Right atrium auricular region (tissue), 2 donors: ENCODE data around the gene NR6A1. TPM values are rescaled to one million over a fixed set of nuclear protein-coding genes. Genes with fewer than 3 reads are reported as not detected.

ENCODE experiments used
- DNase-seq: peaks from one replicate; pipeline ENCODE4 v3.0.0-alpha.2; 2019; ENCODE audit warnings: low spot score
- H3K27ac ChIP-seq, 2 donors: fragments of 200-600 bp; sonication (generic); 1 replicate in 1 of 2; 2 replicates in 1 of 2; pipeline ENCODE4 v1.5.1; 2016 to 2019
- H3K27me3 ChIP-seq, 2 donors: fragments of 200-600 bp; sonication (generic); one replicate each; pipeline versions ENCODE4 v1.5.1 to v1.6.0; 2017 to 2019
- H3K36me3 ChIP-seq: fragments of 200-600 bp; sonication (generic); one replicate; pipeline ENCODE4 v1.5.1; 2016
- H3K4me1 ChIP-seq, 2 donors: fragments of 200-600 bp; sonication (generic); one replicate each; pipeline versions ENCODE4 v1.5.1 to v1.6.0; 2017 to 2019
- H3K4me3 ChIP-seq, 2 donors: fragments of 200-600 bp; sonication (generic); 1 replicate in 1 of 2; 2 replicates in 1 of 2; pipeline ENCODE4 v1.5.1; 2017 to 2019; ENCODE audit warnings: mild to moderate bottlenecking in 1 of 2, moderate library complexity in 1 of 2
- H3K9me3 ChIP-seq, 2 donors: fragments of 200-600 bp; sonication (generic); one replicate each; pipeline ENCODE4 v1.5.1; 2019
- total RNA-seq, 2 donors: library from RNA; depleted of rRNA; stranded (reverse); fragments of >200 nt; gene quantifications; one replicate each; pipeline ENCODE4 v1.1.0, GENCODE V29; 2016
- TF ChIP-seq, protein P1 (sequence below), 2 donors: fragments of 200-600 bp; sonication (generic); IDR thresholded peaks; one replicate each; pipeline ENCODE4 v1.5.1; 2019; ENCODE audit warnings: antibody characterized with exemption in 2 of 2

Gene NR6A1
- total RNA-seq, 2 donors from 2014 or later: 1.9 to 2.6 TPM

DNA sequence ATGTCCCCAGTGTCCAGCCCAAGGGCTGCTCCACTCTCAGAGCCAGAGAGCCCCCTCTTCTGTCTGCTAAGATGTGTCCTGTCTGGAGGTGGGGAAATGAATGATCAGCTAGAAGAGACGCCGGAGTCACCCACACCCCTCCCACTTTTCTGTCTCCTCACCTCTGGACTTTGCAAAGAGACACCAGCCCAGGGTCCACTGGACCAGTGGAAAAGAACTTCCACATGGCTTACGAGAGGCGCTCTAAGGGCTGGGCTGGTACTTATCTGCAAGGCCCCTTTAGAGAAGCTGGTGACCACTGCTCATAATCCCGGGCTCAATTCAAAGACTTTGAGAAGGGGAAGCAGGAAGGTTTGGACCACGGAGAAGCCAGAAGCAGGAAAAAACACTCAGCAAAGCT, 273.1 kb downstream of the NR6A1 start:
- no peaks in the 10 kb centered on the region for H3K36me3 ChIP-seq
- TF ChIP-seq, protein P1, sequence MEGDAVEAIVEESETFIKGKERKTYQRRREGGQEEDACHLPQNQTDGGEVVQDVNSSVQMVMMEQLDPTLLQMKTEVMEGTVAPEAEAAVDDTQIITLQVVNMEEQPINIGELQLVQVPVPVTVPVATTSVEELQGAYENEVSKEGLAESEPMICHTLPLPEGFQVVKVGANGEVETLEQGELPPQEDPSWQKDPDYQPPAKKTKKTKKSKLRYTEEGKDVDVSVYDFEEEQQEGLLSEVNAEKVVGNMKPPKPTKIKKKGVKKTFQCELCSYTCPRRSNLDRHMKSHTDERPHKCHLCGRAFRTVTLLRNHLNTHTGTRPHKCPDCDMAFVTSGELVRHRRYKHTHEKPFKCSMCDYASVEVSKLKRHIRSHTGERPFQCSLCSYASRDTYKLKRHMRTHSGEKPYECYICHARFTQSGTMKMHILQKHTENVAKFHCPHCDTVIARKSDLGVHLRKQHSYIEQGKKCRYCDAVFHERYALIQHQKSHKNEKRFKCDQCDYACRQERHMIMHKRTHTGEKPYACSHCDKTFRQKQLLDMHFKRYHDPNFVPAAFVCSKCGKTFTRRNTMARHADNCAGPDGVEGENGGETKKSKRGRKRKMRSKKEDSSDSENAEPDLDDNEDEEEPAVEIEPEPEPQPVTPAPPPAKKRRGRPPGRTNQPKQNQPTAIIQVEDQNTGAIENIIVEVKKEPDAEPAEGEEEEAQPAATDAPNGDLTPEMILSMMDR (IDR thresholded peaks at IDR 0.05): no peak
- H3K4me3 ChIP-seq: no peak overlapping the region
- H3K9me3 ChIP-seq: no peaks in the 10 kb centered on the region
- no peak overlapping the region for H3K27ac ChIP-seq
- H3K4me1 ChIP-seq: peaks cover 0 to 11% of the 10 kb centered on the region in 2 donors
- no peak for DNase-seq
- H3K27me3 ChIP-seq: peaks cover 5 to 8% of the 10 kb centered on the region in 2 donors

DNA sequence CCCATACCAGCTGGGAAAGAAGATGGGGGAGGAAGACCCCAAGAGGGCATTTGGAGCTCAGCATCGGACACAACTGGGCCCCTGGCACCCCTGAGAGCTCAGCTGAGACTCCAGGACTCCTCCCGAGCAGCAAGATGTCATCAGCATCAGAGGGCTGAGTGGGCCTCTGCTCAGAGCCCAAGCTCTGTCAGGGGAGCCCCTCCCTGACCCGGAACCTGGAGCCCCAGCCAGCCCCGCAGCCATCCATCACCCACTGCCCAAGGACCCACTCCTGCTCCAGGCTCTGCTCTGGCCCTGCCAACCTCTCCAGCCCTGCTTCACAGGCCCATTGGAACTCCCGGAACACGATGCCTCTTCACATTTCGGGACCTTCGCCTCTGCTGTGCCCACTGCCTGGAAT, 273.7 kb downstream of the NR6A1 start:
- TF ChIP-seq, protein P1 (IDR thresholded peaks at IDR 0.05): no peak
- Histone ChIP-seq H3K4me3 (no peak overlapping the region), H3K36me3 (no peaks in the 10 kb centered on the region), H3K27me3 (peaks cover 1 to 2% of the 10 kb centered on the region in 2 donors), H3K9me3 (no peaks in the 10 kb centered on the region), H3K4me1 (peaks cover 0 to 7% of the 10 kb centered on the region in 2 donors), H3K27ac (no peak overlapping the region)
- DNase-seq: no peak

DNA sequence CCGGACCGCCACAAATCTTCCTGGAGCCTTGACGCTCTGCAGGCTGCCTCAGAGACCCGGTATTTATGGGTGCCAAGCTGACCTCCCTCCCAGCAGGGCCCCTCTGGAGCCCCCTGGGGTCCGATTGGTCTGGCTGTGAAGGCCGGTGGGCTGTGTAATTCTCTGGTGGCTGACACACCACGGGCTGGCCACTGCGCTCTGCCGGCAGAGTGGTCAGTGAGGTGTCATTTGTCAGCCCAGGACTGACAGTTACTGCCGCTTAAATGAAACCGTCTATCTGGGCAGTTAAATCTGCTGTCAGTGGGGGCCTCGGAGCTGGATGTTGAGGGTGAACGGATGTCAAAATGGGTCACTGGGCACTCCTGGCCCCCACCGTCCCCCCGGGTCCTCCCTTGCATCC, 274.6 kb downstream of the NR6A1 start:
- Histone ChIP-seq H3K27me3 (no peaks in the 10 kb centered on the region), H3K27ac (no peak overlapping the region), H3K9me3 (no peaks in the 10 kb centered on the region), H3K4me1 (peaks cover 0 to 7% of the 10 kb centered on the region in 2 donors), H3K36me3 (no peaks in the 10 kb centered on the region), H3K4me3 (no peak overlapping the region)
- TF ChIP-seq, protein P1 (IDR thresholded peaks at IDR 0.05): no peak
- no peak for DNase-seq

DNA sequence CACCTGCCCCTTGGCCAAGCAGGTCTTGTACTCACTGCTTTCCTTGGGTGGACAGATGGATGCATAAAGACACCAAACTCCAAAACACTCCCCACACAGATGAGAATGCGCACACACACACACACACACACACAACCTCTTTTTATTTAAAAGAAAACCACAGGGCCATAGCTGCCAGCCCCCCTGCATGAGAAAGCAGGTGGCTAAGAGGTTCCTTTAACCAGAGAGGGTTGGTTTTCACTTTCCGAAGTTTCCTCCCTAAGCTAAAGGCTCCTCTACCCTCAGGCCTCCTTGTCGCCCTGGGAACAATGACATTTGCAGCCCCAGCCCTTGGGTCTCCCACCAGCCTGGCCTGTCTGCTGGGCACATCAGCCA, 275.0 kb downstream of the NR6A1 start:
- DNase-seq: no peak
- no peaks in the 10 kb centered on the region for H3K36me3 ChIP-seq
- H3K27ac ChIP-seq: no peak overlapping the region
- TF ChIP-seq, protein P1 (IDR thresholded peaks at IDR 0.05): no peak
- no peak overlapping the region for H3K4me3 ChIP-seq
- H3K9me3 ChIP-seq: no peaks in the 10 kb centered on the region
- peaks cover 0 to 7% of the 10 kb centered on the region in 2 donors for H3K4me1 ChIP-seq
- no peaks in the 10 kb centered on the region for H3K27me3 ChIP-seq

DNA sequence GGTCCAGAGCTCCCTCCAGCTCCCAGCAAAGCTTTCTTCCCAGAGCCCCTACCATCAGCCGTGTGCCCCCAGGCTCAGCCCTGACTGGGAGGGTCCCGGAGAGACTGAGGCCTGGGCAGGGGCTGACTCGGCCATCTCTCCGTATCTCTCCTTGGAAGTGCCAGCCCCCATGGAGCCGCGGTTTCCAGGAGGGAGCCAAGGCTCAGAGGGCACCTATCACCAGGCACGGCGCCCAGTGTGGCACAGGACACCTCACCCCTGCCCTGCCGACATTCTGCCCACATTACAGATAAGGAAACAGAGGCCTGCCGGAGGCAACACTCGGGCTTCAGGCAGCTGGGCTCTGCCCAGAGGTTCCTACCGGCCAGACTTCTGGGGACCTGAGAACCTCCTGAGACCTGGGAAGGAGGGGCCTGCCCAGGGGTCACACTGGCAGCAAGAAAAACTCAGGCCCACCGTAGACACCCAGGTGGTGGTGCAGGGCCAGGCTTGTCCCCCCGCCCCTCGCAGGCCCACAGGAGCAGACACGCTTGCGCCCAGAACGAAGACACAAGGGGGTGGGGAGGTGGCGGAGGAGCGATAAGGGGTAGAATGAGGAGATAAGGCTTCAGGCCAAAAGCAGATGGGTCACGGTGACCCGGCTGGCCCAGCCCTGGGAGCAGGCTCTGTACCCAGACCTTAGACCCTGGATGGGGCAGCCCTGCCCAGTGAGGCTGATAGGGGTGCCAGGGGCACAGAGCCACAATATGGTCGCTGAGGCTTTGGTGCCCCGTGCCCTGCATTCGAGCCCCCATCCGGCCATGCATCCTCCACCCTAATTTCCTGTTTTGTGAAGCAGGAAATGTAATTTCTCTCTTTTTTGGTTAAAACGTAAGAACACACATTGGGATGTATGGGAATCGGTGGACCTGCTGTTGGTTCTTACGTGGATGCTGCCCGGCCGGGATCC, 275.7 kb downstream of the NR6A1 start:
- Histone ChIP-seq H3K27ac (no peak overlapping the region), H3K4me3 (no peak overlapping the region), H3K36me3 (no peaks in the 10 kb centered on the region), H3K27me3 (no peaks in the 10 kb centered on the region), H3K4me1 (peaks cover 0 to 7% of the 10 kb centered on the region in 2 donors), H3K9me3 (no peaks in the 10 kb centered on the region)
- TF ChIP-seq, protein P1 (IDR thresholded peaks at IDR 0.05): no peak
- no peak for DNase-seq
